Peyer's patch (tissue), 4 donors: ENCODE results near the gene POP4. TPM values are rescaled to one million over a fixed set of nuclear protein-coding genes. Genes with fewer than 3 reads are reported as not detected.

ENCODE experiments used
- DNase-seq, 3 donors: peaks; one replicate each; pipeline ENCODE4 v3.0.0-alpha.2; 2017 to 2019
- H3K27ac ChIP-seq, 4 donors: fragments of 200-600 bp; sonication (generic); one replicate each; pipeline ENCODE4 v1.5.1; 2016 to 2019
- H3K27me3 ChIP-seq, 2 donors: fragments of 200-600 bp; sonication (generic); one replicate each; pipeline ENCODE4 v1.5.1; 2019
- H3K36me3 ChIP-seq, 3 donors: fragments of 200-600 bp; sonication (generic); one replicate each; pipeline ENCODE4 v1.5.1; 2016 to 2019
- H3K4me1 ChIP-seq, 4 donors: fragments of 200-600 bp; sonication (generic); one replicate each; pipeline ENCODE4 v1.5.1; 2016 to 2019
- H3K4me3 ChIP-seq, 4 donors: fragments of 200-600 bp; sonication (generic); 1 replicate in 3 of 4; 2 replicates in 1 of 4; pipeline ENCODE4 v1.5.1; 2016 to 2019; ENCODE audit warnings: mild to moderate bottlenecking in 1 of 4
- H3K9me3 ChIP-seq, 4 donors: fragments of 200-600 bp; sonication (generic); one replicate each; pipeline ENCODE4 v1.5.1; 2016 to 2019; ENCODE audit warnings: mild to moderate bottlenecking in 1 of 4
- CTCF ChIP-seq, 6 experiments: fragments of 450-650 bp in 4 of 6; fragments of 200-600 bp in 2 of 6; sonication (generic) in 1 of 6; IDR thresholded peaks; one replicate each; pipeline ENCODE4 v1.5.1; 2017 to 2019; ENCODE audit warnings: antibody characterized with exemption in 6 of 6, mild to moderate bottlenecking in 3 of 6, moderate library complexity in 1 of 6
- POLR2A ChIP-seq, 2 donors: fragments of 450-650 bp; IDR thresholded peaks; one replicate each; pipeline ENCODE4 v1.5.1; 2017; ENCODE audit warnings: antibody characterized with exemption in 2 of 2, mild to moderate bottlenecking in 2 of 2, moderate library complexity in 2 of 2
- total RNA-seq, 4 donors: library from RNA; depleted of rRNA; stranded (reverse); fragments of >200 nt; gene quantifications; one replicate each; pipeline ENCODE4 v1.1.0, GENCODE V29; 2016

Gene POP4
- total RNA-seq, 4 donors from 2014 or later = 43.7 to 50.9 (median 49.1) TPM

GRCh38 chr19:29567366-29567915 lies 38.6 kb upstream of the POP4 start:
- DNase-seq = no peak
- no peaks in the 10 kb centered on the region for H3K4me1 ChIP-seq
- TF ChIP-seq CTCF (IDR thresholded peaks at IDR 0.05) (no peak), POLR2A (IDR thresholded peaks at IDR 0.05) (no peak)
- no peaks in the 10 kb centered on the region for H3K36me3 ChIP-seq
- H3K27ac ChIP-seq = no peak overlapping the region
- no peak overlapping the region for H3K4me3 ChIP-seq
- no peaks in the 10 kb centered on the region for H3K9me3 ChIP-seq
- no peaks in the 10 kb centered on the region for H3K27me3 ChIP-seq

- no peaks in the 10 kb centered on the region for H3K27me3 ChIP-seq
- no peaks in the 10 kb centered on the region for H3K4me1 ChIP-seq
- no peak overlapping the region for H3K4me3 ChIP-seq
- no peaks in the 10 kb centered on the region for H3K9me3 ChIP-seq
- TF ChIP-seq POLR2A (IDR thresholded peaks at IDR 0.05) (no peak), CTCF (IDR thresholded peaks at IDR 0.05) (no peak)
- no peak for DNase-seq
- H3K36me3 ChIP-seq = no peaks in the 10 kb centered on the region
- no peak overlapping the region for H3K27ac ChIP-seq
Observed at GRCh38 chr19:29568036-29569025, 37.8 kb upstream of the POP4 start.

GRCh38 chr19:29569038-29569911 lies 36.8 kb upstream of the POP4 start:
- no peak overlapping the region for H3K27ac ChIP-seq
- TF ChIP-seq CTCF (IDR thresholded peaks at IDR 0.05) = no peak
- TF ChIP-seq POLR2A (IDR thresholded peaks at IDR 0.05) = no peak
- no peaks in the 10 kb centered on the region for H3K4me1 ChIP-seq
- DNase-seq = no peak
- no peaks in the 10 kb centered on the region for H3K36me3 ChIP-seq
- H3K9me3 ChIP-seq = no peaks in the 10 kb centered on the region
- H3K27me3 ChIP-seq = no peaks in the 10 kb centered on the region
- no peak overlapping the region for H3K4me3 ChIP-seq

- no peak overlapping the region for H3K4me3 ChIP-seq
- no peaks in the 10 kb centered on the region for H3K4me1 ChIP-seq
- no peak for DNase-seq
- TF ChIP-seq POLR2A (IDR thresholded peaks at IDR 0.05) (no peak), CTCF (IDR thresholded peaks at IDR 0.05) (no peak)
- H3K27ac ChIP-seq = no peak overlapping the region
- no peaks in the 10 kb centered on the region for H3K36me3 ChIP-seq
- H3K9me3 ChIP-seq = no peaks in the 10 kb centered on the region
- no peaks in the 10 kb centered on the region for H3K27me3 ChIP-seq
Observed at GRCh38 chr19:29571181-29571580, 34.9 kb upstream of the POP4 start.

- H3K9me3 ChIP-seq = no peaks in the 10 kb centered on the region
- TF ChIP-seq POLR2A (IDR thresholded peaks at IDR 0.05) = no peak
- TF ChIP-seq CTCF (IDR thresholded peaks at IDR 0.05) = no peak
- no peak overlapping the region for H3K4me3 ChIP-seq
- no peaks in the 10 kb centered on the region for H3K36me3 ChIP-seq
- H3K27me3 ChIP-seq = no peaks in the 10 kb centered on the region
- H3K4me1 ChIP-seq = no peaks in the 10 kb centered on the region
- H3K27ac ChIP-seq = no peak overlapping the region
- no peak for DNase-seq
Observed at GRCh38 chr19:29573486-29573885, 32.6 kb upstream of the POP4 start.
